ENCODE measurements around the gene SRGAP1. TPM values are rescaled to one million over a fixed set of nuclear protein-coding genes. Genes with fewer than 3 reads are reported as not detected.

SRGAP1 gene
- total RNA-seq, 1 experiment from 2014 or later: 28.3 TPM

- Mint-ChIP-seq H3K36me3 (ENCODE audit: insufficient read depth, unreplicated experiment) (no peaks in the 10 kb centered on the region), H3K27ac (ENCODE audit: unreplicated experiment) (no peak overlapping the region), H3K27me3 (ENCODE audit: unreplicated experiment) (no peaks in the 10 kb centered on the region), H3K4me1 (ENCODE audit: low read depth, unreplicated experiment) (peaks cover 13% of the 10 kb centered on the region), H3K4me3 (ENCODE audit: low read depth, unreplicated experiment) (no peak overlapping the region), H3K9me3 (ENCODE audit: low read depth, unreplicated experiment) (no peaks in the 10 kb centered on the region)
- intact Hi-C loops (cut with micrococcal nuclease; ENCODE audit: unreplicated experiment): no loop called here
- CTCF ChIA-PET: no interaction called here
- no TSS peak for BruUV-seq (replicated peaks)
- TF ChIP-seq CTCF (IDR thresholded peaks at IDR 0.05; ENCODE audit: unreplicated experiment): no peak
- DNase-seq: no peak
These were observed 101.3 kb downstream of the SRGAP1 start for GRCh38 chr12:63945777-63946176.

GRCh38 chr12:63948211-63948610, 103.7 kb downstream of the SRGAP1 start:
- intact Hi-C loops (cut with micrococcal nuclease; ENCODE audit: unreplicated experiment): no loop called here
- Mint-ChIP-seq H3K9me3 (ENCODE audit: low read depth, unreplicated experiment) (no peaks in the 10 kb centered on the region), H3K27ac (ENCODE audit: unreplicated experiment) (peak overlapping the region; percentile 28), H3K36me3 (ENCODE audit: insufficient read depth, unreplicated experiment) (no peaks in the 10 kb centered on the region), H3K27me3 (ENCODE audit: unreplicated experiment) (no peaks in the 10 kb centered on the region), H3K4me3 (ENCODE audit: low read depth, unreplicated experiment) (no peak overlapping the region), H3K4me1 (ENCODE audit: low read depth, unreplicated experiment) (peaks cover 14% of the 10 kb centered on the region)
- no peak for DNase-seq
- no peak for TF ChIP-seq CTCF (IDR thresholded peaks at IDR 0.05; ENCODE audit: unreplicated experiment)
- no TSS peak for BruUV-seq (replicated peaks)
- CTCF ChIA-PET: no interaction called here

GRCh38 chr12:63949902-63950301, 105.4 kb downstream of the SRGAP1 start:
- Mint-ChIP-seq H3K4me3 (ENCODE audit: low read depth, unreplicated experiment) (no peak overlapping the region), H3K4me1 (ENCODE audit: low read depth, unreplicated experiment) (peaks cover 14% of the 10 kb centered on the region), H3K9me3 (ENCODE audit: low read depth, unreplicated experiment) (no peaks in the 10 kb centered on the region), H3K27ac (ENCODE audit: unreplicated experiment) (peak overlapping the region; percentile 68), H3K36me3 (ENCODE audit: insufficient read depth, unreplicated experiment) (no peaks in the 10 kb centered on the region), H3K27me3 (ENCODE audit: unreplicated experiment) (no peaks in the 10 kb centered on the region)
- DNase-seq: peak; percentile 32
- no peak for TF ChIP-seq CTCF (IDR thresholded peaks at IDR 0.05; ENCODE audit: unreplicated experiment)
- CTCF ChIA-PET: interaction anchor here (0.7 to 1.3 kb wide), 2 partner anchors 106 to 152 kb away, joined by 3 read pairs; partner anchors contain the start of gene SRGAP1
- no TSS peak for BruUV-seq (replicated peaks)
- intact Hi-C loops (cut with micrococcal nuclease; ENCODE audit: unreplicated experiment): no loop called here

GRCh38 chr12:63952995-63953394, 108.5 kb downstream of the SRGAP1 start:
- intact Hi-C loops (cut with micrococcal nuclease; ENCODE audit: unreplicated experiment): no loop called here
- H3K4me3 Mint-ChIP-seq (ENCODE audit: low read depth, unreplicated experiment): no peak overlapping the region
- DNase-seq: no peak
- no peaks in the 10 kb centered on the region for H3K27me3 Mint-ChIP-seq (ENCODE audit: unreplicated experiment)
- no peak for TF ChIP-seq CTCF (IDR thresholded peaks at IDR 0.05; ENCODE audit: unreplicated experiment)
- H3K36me3 Mint-ChIP-seq (ENCODE audit: insufficient read depth, unreplicated experiment): no peaks in the 10 kb centered on the region
- BruUV-seq (replicated peaks): no TSS peak
- H3K27ac Mint-ChIP-seq (ENCODE audit: unreplicated experiment): no peak overlapping the region
- CTCF ChIA-PET: interaction anchor here (0.5 to 0.7 kb wide), 2 partner anchors 168 to 175 kb away, joined by 3 to 4 read pairs; no protein-coding TSS in a partner anchor
- no peaks in the 10 kb centered on the region for H3K9me3 Mint-ChIP-seq (ENCODE audit: low read depth, unreplicated experiment)
- peaks cover 14% of the 10 kb centered on the region for H3K4me1 Mint-ChIP-seq (ENCODE audit: low read depth, unreplicated experiment)
